GM23338 (cell line): Measurements from ENCODE around the gene MLH1. TPM values are rescaled to one million over a fixed set of nuclear protein-coding genes. Genes with fewer than 3 reads are reported as not detected.

Experiments
- ATAC-seq: fragments of 200-7000 bp; cut with Tn5 transposase; 3 replicates; pipeline ENCODE4 v1.9.1; 2020
- DNase-seq: peaks from one replicate; pipeline ENCODE4 v3.0.0-alpha.2; 2015; ENCODE audit warnings: low spot score
- H2AFZ ChIP-seq: fragments of 200-600 bp; sonication (generic); 2 replicates; pipeline ENCODE4 v1.8.0; 2016; ENCODE audit warnings: antibody characterized with exemption, mild to moderate bottlenecking, moderate library complexity
- H3F3A ChIP-seq: fragments of 200-600 bp; sonication (generic); replicated peaks from 2 replicates; pipeline ENCODE4 v1.8.0; 2017; ENCODE audit warnings: antibody characterized with exemption, mixed run types, low read depth
- H3K27ac ChIP-seq: fragments of 200-600 bp; sonication (generic); 2 replicates; pipeline ENCODE4 v1.6.1; 2016; ENCODE audit warnings: low read depth
- H3K27me3 ChIP-seq: fragments of 200-600 bp; sonication (generic); 2 replicates; pipeline ENCODE4 v1.8.0; 2016; ENCODE audit warnings: mild to moderate bottlenecking, mixed run types, moderate library complexity; ENCODE audit not compliant: insufficient read depth
- H3K36me3 ChIP-seq: fragments of 200-600 bp; sonication (generic); 2 replicates; pipeline ENCODE4 v1.8.0; 2016; ENCODE audit warnings: mild to moderate bottlenecking; ENCODE audit not compliant: insufficient read depth
- H3K4me1 ChIP-seq: fragments of 200-600 bp; sonication (generic); 2 replicates; pipeline ENCODE4 v1.8.0; 2016; ENCODE audit warnings: mild to moderate bottlenecking, moderate library complexity; ENCODE audit not compliant: insufficient read depth
- H3K4me2 ChIP-seq: fragments of 200-600 bp; sonication (generic); 2 replicates; pipeline ENCODE4 v1.7.1; 2017; ENCODE audit warnings: mixed run types
- H3K4me3 ChIP-seq: fragments of 200-600 bp; sonication (generic); 2 replicates; pipeline ENCODE4 v1.6.1; 2016; ENCODE audit warnings: mixed run types
- H3K79me2 ChIP-seq: fragments of 200-600 bp; sonication (generic); replicated peaks from 2 replicates; pipeline ENCODE4 v1.8.0; 2017; ENCODE audit warnings: mild to moderate bottlenecking; ENCODE audit not compliant: insufficient read depth
- H3K9me2 ChIP-seq: fragments of 200-600 bp; sonication (generic); 2 replicates; pipeline ENCODE4 v1.8.0; 2017; ENCODE audit not compliant: insufficient read depth
- H4K20me1 ChIP-seq: fragments of 200-600 bp; sonication (generic); replicated peaks from 2 replicates; pipeline ENCODE4 v1.8.0; 2017; ENCODE audit warnings: mild to moderate bottlenecking; ENCODE audit not compliant: insufficient read depth
- H3K27ac Mint-ChIP-seq: 2 replicates; pipeline ENCODE4 v1.8.0; 2020; ENCODE audit warnings: inconsistent platforms, mild to moderate bottlenecking, moderate library complexity, mixed read lengths
- H3K27me3 Mint-ChIP-seq: 3 replicates; pipeline ENCODE4 v1.8.0; 2022; ENCODE audit warnings: low read depth, mild to moderate bottlenecking, moderate library complexity, mixed read lengths, inconsistent platforms; ENCODE audit not compliant: insufficient read depth, poor library complexity
- H3K36me3 Mint-ChIP-seq: 3 replicates; pipeline ENCODE4 v1.8.0; 2021; ENCODE audit warnings: low read depth, mild to moderate bottlenecking, inconsistent platforms, moderate library complexity, mixed read lengths
- H3K4me1 Mint-ChIP-seq: 3 replicates; pipeline ENCODE4 v1.8.0; 2020; ENCODE audit warnings: mild to moderate bottlenecking, inconsistent platforms, mixed read lengths
- H3K4me3 Mint-ChIP-seq: 3 replicates; pipeline ENCODE4 v1.8.0; 2021; ENCODE audit warnings: moderate library complexity, mild to moderate bottlenecking, inconsistent platforms, mixed read lengths
- H3K9me3 Mint-ChIP-seq: 3 replicates; pipeline ENCODE4 v1.8.0; 2020; ENCODE audit warnings: moderate library complexity, mild to moderate bottlenecking, inconsistent platforms, mixed read lengths
- CREB1 ChIP-seq: fragments of 250-450 bp; sonication (Bioruptor Pico); IDR thresholded peaks from 2 replicates; pipeline ENCODE4 v1.5.0; 2020; ENCODE audit warnings: low read depth, mild to moderate bottlenecking, moderate library complexity
- EZH2 ChIP-seq: fragments of 200-600 bp; sonication (generic); IDR thresholded peaks from one replicate; pipeline ENCODE4 v1.8.0; 2017; ENCODE audit warnings: antibody characterized with exemption, mild to moderate bottlenecking, low read depth; ENCODE audit not compliant: unreplicated experiment
- EZH2phosphoT487 ChIP-seq: fragments of 200-600 bp; sonication (generic); IDR thresholded peaks from one replicate; pipeline ENCODE4 v1.8.1; 2018; ENCODE audit warnings: antibody characterized with exemption; ENCODE audit not compliant: unreplicated experiment
- JUNB ChIP-seq: IDR thresholded peaks from one replicate; pipeline ENCODE4 v1.6.1; 2016; ENCODE audit warnings: antibody characterized with exemption; ENCODE audit not compliant: unreplicated experiment
- NANOG ChIP-seq: IDR thresholded peaks from 2 replicates; pipeline ENCODE4 v1.6.1; 2016; ENCODE audit warnings: antibody characterized with exemption, borderline replicate concordance
- POLR2AphosphoS5 ChIP-seq: IDR thresholded peaks from 2 replicates; pipeline ENCODE4 v1.6.1; 2016; ENCODE audit warnings: antibody characterized with exemption, low read depth
- STAT1 ChIP-seq: IDR thresholded peaks from one replicate; pipeline ENCODE4 v1.6.1; 2016; ENCODE audit warnings: antibody characterized with exemption; ENCODE audit not compliant: unreplicated experiment
- ZNF114 ChIP-seq: fragments of 250-450 bp; sonication (Bioruptor Pico); IDR thresholded peaks from 2 replicates; pipeline ENCODE4 v1.5.0; 2020; ENCODE audit warnings: mild to moderate bottlenecking, moderate library complexity
- ZNF331 ChIP-seq: fragments of 250-450 bp; sonication (Bioruptor Pico); IDR thresholded peaks from 2 replicates; pipeline ENCODE4 v1.5.0; 2020; ENCODE audit warnings: low read depth, mild to moderate bottlenecking, moderate library complexity
- polyA plus RNA-seq: library from polyadenylated mRNA; unstranded; fragments of >200 nt; fragmentation: Nextera tagmentation; extraction: Ambion mirVana; gene quantifications from 2 replicates; pipeline ENCODE4 v1.2.1, GENCODE V29; 2016
- total RNA-seq: library from RNA; depleted of rRNA; stranded (reverse); fragments of >200 nt; shearing (Covaris generic); gene quantifications from 2 replicates; pipeline ENCODE4 v1.2.3, GENCODE V29; 2014
- TF ChIP-seq, protein P1 (sequence below): fragments of 250-450 bp; sonication (Bioruptor Pico); IDR thresholded peaks from 2 replicates; pipeline ENCODE4 v1.5.0; 2020; ENCODE audit warnings: mild to moderate bottlenecking, moderate library complexity
- TF ChIP-seq, protein P2 (sequence below): IDR thresholded peaks from 2 replicates; pipeline ENCODE4 v1.6.1; 2016; ENCODE audit warnings: antibody characterized with exemption
- TF ChIP-seq, protein P3 (sequence below), 2 experiments: fragments of 200-600 bp in 1 of 2; sonication (generic) in 1 of 2; conservative IDR thresholded peaks; 2 replicates each; pipeline versions ENCODE4 v1.5.1 to v1.6.1; 2016 to 2017; ENCODE audit warnings: antibody characterized with exemption in 2 of 2, low read depth in 2 of 2, mild to moderate bottlenecking in 2 of 2, moderate library complexity in 1 of 2
- TF ChIP-seq, protein P4 (sequence below): IDR thresholded peaks from one replicate; pipeline ENCODE4 v1.6.1; 2018; ENCODE audit warnings: antibody characterized with exemption; ENCODE audit not compliant: unreplicated experiment

Gene MLH1
- total and polyA plus RNA-seq, 2 experiments from 2014 or later = 31.7 to 58.0 TPM

- DNase-seq (no peak), ATAC-seq (no peak)
- no peaks in the 10 kb centered on the region for H3K4me1 Mint-ChIP-seq
- H3K4me2 ChIP-seq = no peak overlapping the region
- H2AFZ ChIP-seq = no peak overlapping the region
- H3K9me3 Mint-ChIP-seq = no peaks in the 10 kb centered on the region
- H3K4me1 ChIP-seq = no peaks in the 10 kb centered on the region
- no peak overlapping the region for H3K27ac Mint-ChIP-seq
- H3K4me3 ChIP-seq = no peak overlapping the region
- H3K9me2 ChIP-seq = no peaks in the 10 kb centered on the region
- H3K36me3 ChIP-seq = peaks cover 45% of the 10 kb centered on the region
- no peak for TF ChIP-seq EZH2phosphoT487
- TF ChIP-seq, protein P1, sequence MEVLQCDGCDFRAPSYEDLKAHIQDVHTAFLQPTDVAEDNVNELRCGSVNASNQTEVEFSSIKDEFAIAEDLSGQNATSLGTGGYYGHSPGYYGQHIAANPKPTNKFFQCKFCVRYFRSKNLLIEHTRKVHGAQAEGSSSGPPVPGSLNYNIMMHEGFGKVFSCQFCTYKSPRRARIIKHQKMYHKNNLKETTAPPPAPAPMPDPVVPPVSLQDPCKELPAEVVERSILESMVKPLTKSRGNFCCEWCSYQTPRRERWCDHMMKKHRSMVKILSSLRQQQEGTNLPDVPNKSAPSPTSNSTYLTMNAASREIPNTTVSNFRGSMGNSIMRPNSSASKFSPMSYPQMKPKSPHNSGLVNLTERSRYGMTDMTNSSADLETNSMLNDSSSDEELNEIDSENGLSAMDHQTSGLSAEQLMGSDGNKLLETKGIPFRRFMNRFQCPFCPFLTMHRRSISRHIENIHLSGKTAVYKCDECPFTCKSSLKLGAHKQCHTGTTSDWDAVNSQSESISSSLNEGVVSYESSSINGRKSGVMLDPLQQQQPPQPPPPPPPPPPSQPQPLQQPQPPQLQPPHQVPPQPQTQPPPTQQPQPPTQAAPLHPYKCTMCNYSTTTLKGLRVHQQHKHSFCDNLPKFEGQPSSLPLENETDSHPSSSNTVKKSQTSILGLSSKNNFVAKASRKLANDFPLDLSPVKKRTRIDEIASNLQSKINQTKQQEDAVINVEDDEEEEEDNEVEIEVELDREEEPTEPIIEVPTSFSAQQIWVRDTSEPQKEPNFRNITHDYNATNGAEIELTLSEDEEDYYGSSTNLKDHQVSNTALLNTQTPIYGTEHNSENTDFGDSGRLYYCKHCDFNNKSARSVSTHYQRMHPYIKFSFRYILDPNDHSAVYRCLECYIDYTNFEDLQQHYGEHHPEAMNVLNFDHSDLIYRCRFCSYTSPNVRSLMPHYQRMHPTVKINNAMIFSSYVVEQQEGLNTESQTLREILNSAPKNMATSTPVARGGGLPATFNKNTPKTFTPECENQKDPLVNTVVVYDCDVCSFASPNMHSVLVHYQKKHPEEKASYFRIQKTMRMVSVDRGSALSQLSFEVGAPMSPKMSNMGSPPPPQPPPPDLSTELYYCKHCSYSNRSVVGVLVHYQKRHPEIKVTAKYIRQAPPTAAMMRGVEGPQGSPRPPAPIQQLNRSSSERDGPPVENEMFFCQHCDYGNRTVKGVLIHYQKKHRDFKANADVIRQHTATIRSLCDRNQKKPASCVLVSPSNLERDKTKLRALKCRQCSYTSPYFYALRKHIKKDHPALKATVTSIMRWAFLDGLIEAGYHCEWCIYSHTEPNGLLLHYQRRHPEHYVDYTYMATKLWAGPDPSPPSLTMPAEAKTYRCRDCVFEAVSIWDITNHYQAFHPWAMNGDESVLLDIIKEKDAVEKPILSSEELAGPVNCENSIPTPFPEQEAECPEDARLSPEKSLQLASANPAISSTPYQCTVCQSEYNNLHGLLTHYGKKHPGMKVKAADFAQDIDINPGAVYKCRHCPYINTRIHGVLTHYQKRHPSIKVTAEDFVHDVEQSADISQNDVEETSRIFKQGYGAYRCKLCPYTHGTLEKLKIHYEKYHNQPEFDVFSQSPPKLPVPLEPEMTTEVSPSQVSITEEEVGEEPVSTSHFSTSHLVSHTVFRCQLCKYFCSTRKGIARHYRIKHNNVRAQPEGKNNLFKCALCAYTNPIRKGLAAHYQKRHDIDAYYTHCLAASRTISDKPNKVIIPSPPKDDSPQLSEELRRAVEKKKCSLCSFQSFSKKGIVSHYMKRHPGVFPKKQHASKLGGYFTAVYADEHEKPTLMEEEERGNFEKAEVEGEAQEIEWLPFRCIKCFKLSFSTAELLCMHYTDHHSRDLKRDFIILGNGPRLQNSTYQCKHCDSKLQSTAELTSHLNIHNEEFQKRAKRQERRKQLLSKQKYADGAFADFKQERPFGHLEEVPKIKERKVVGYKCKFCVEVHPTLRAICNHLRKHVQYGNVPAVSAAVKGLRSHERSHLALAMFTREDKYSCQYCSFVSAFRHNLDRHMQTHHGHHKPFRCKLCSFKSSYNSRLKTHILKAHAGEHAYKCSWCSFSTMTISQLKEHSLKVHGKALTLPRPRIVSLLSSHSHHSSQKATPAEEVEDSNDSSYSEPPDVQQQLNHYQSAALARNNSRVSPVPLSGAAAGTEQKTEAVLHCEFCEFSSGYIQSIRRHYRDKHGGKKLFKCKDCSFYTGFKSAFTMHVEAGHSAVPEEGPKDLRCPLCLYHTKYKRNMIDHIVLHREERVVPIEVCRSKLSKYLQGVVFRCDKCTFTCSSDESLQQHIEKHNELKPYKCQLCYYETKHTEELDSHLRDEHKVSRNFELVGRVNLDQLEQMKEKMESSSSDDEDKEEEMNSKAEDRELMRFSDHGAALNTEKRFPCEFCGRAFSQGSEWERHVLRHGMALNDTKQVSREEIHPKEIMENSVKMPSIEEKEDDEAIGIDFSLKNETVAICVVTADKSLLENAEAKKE (CRISPR knock-in tag) = no peak
- TF ChIP-seq JUNB = no peak
- TF ChIP-seq CREB1 = no peak
- TF ChIP-seq POLR2AphosphoS5 = no peak
- TF ChIP-seq, protein P2, sequence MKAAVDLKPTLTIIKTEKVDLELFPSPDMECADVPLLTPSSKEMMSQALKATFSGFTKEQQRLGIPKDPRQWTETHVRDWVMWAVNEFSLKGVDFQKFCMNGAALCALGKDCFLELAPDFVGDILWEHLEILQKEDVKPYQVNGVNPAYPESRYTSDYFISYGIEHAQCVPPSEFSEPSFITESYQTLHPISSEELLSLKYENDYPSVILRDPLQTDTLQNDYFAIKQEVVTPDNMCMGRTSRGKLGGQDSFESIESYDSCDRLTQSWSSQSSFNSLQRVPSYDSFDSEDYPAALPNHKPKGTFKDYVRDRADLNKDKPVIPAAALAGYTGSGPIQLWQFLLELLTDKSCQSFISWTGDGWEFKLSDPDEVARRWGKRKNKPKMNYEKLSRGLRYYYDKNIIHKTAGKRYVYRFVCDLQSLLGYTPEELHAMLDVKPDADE = no peak
- TF ChIP-seq ZNF331 (CRISPR knock-in tag) = no peak
- no peak for TF ChIP-seq ZNF114
- TF ChIP-seq EZH2 = no peak
- TF ChIP-seq NANOG = no peak
- TF ChIP-seq, protein P3, sequence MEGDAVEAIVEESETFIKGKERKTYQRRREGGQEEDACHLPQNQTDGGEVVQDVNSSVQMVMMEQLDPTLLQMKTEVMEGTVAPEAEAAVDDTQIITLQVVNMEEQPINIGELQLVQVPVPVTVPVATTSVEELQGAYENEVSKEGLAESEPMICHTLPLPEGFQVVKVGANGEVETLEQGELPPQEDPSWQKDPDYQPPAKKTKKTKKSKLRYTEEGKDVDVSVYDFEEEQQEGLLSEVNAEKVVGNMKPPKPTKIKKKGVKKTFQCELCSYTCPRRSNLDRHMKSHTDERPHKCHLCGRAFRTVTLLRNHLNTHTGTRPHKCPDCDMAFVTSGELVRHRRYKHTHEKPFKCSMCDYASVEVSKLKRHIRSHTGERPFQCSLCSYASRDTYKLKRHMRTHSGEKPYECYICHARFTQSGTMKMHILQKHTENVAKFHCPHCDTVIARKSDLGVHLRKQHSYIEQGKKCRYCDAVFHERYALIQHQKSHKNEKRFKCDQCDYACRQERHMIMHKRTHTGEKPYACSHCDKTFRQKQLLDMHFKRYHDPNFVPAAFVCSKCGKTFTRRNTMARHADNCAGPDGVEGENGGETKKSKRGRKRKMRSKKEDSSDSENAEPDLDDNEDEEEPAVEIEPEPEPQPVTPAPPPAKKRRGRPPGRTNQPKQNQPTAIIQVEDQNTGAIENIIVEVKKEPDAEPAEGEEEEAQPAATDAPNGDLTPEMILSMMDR (conservative IDR thresholded peaks at IDR 0.05; ENCODE audit: low read depth in 2 of 2) = no peak
- TF ChIP-seq, protein P4, sequence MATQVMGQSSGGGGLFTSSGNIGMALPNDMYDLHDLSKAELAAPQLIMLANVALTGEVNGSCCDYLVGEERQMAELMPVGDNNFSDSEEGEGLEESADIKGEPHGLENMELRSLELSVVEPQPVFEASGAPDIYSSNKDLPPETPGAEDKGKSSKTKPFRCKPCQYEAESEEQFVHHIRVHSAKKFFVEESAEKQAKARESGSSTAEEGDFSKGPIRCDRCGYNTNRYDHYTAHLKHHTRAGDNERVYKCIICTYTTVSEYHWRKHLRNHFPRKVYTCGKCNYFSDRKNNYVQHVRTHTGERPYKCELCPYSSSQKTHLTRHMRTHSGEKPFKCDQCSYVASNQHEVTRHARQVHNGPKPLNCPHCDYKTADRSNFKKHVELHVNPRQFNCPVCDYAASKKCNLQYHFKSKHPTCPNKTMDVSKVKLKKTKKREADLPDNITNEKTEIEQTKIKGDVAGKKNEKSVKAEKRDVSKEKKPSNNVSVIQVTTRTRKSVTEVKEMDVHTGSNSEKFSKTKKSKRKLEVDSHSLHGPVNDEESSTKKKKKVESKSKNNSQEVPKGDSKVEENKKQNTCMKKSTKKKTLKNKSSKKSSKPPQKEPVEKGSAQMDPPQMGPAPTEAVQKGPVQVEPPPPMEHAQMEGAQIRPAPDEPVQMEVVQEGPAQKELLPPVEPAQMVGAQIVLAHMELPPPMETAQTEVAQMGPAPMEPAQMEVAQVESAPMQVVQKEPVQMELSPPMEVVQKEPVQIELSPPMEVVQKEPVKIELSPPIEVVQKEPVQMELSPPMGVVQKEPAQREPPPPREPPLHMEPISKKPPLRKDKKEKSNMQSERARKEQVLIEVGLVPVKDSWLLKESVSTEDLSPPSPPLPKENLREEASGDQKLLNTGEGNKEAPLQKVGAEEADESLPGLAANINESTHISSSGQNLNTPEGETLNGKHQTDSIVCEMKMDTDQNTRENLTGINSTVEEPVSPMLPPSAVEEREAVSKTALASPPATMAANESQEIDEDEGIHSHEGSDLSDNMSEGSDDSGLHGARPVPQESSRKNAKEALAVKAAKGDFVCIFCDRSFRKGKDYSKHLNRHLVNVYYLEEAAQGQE = no peak
- TF ChIP-seq STAT1 = no peak
- H3K36me3 Mint-ChIP-seq = peaks cover 57% of the 10 kb centered on the region
- H3K79me2 ChIP-seq = no peaks in the 10 kb centered on the region
- H3F3A ChIP-seq = no peaks in the 10 kb centered on the region
- no peaks in the 10 kb centered on the region for H3K27me3 ChIP-seq
- no peaks in the 10 kb centered on the region for H4K20me1 ChIP-seq
- H3K27ac ChIP-seq = no peak overlapping the region
- H3K4me3 Mint-ChIP-seq = no peak overlapping the region
- peaks cover 2% of the 10 kb centered on the region for H3K27me3 Mint-ChIP-seq
These were observed 59.5 kb downstream of the MLH1 start for GRCh38 chr3:37052860-37053259.
